NB4 (cell line): ENCODE measurements around the gene DCHS1.

ENCODE experiments used
- DNase-seq: peaks from one replicate; pipeline ENCODE4 v3.0.0; 2010; ENCODE audit warnings: low read depth
- H3K4me3 ChIP-seq: one replicate; pipeline ENCODE4 v1.5.1; 2011; ENCODE audit warnings: mild to moderate bottlenecking, low read depth, low read length, moderate library complexity
- MYC ChIP-seq: IDR thresholded peaks from 2 replicates; pipeline ENCODE4 v1.6.1; 2011; ENCODE audit warnings: low read depth, low read length
- POLR2A ChIP-seq: IDR thresholded peaks from 2 replicates; pipeline ENCODE4 v1.6.1; 2011; ENCODE audit warnings: mild to moderate bottlenecking; ENCODE audit not compliant: insufficient read length; ENCODE audit errors: extremely low read depth
- TF ChIP-seq, protein P1 (sequence below): IDR thresholded peaks from one replicate; pipeline ENCODE4 v1.5.1; 2012; ENCODE audit warnings: low read depth, low read length
- TF ChIP-seq, protein P2 (sequence below): IDR thresholded peaks from 2 replicates; pipeline ENCODE4 v1.6.1; 2011; ENCODE audit warnings: low read depth, low read length

The DCHS1 gene

DNA sequence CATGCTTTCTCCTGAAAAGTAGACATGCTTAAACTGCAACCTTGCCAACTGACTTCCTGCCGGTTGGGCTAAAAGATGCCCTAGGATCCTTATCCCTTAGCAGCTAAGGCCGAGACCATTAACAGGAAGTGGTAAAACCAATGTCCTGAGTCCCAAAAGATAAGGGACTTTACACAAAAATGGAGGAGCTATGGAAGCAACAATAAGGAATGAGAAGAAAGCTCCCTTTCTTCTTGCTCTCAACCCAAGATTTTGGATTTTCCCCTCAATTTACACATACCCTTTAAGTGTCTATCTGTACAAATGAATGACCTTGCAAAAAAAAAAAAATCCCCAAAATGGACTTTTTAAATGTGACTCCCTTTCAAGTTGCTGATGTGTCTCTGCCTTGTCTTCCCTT is 16.4 kb upstream of the DCHS1 start:
- H3K4me3 ChIP-seq, result no peak overlapping the region
- TF ChIP-seq, protein P1, sequence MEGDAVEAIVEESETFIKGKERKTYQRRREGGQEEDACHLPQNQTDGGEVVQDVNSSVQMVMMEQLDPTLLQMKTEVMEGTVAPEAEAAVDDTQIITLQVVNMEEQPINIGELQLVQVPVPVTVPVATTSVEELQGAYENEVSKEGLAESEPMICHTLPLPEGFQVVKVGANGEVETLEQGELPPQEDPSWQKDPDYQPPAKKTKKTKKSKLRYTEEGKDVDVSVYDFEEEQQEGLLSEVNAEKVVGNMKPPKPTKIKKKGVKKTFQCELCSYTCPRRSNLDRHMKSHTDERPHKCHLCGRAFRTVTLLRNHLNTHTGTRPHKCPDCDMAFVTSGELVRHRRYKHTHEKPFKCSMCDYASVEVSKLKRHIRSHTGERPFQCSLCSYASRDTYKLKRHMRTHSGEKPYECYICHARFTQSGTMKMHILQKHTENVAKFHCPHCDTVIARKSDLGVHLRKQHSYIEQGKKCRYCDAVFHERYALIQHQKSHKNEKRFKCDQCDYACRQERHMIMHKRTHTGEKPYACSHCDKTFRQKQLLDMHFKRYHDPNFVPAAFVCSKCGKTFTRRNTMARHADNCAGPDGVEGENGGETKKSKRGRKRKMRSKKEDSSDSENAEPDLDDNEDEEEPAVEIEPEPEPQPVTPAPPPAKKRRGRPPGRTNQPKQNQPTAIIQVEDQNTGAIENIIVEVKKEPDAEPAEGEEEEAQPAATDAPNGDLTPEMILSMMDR, result no peak
- TF ChIP-seq, protein P2, sequence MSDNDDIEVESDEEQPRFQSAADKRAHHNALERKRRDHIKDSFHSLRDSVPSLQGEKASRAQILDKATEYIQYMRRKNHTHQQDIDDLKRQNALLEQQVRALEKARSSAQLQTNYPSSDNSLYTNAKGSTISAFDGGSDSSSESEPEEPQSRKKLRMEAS, result no peak
- no peak for TF ChIP-seq MYC
- TF ChIP-seq POLR2A, result no peak

DNA sequence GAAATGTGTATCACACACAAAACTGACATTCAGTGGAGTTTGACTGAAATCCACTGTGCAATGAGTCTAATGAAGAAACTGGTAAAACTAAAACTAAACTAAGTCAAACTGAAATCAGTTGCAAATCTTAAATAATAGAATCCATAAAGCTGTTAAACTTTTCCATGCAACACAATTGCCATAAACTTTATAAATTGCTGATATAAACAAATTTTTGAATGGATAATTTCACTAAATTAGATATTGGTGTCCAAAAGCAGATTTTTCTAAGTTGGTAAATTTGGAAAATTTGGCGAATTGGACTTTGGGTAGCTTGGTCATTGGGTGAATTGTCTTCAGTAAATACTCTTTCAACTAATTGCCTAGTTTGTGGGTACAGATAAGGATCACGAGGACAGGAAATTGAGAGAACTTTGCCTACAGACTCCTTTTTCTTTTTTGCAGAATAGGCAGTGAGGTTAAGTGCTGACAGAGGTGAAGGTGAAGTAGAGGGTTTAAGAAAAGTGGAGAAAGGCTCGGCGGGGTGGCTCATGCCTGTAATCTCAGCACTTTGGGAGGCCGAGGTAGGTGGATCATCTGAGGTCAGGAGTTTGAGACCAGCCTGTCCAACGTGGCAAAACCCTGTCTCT is 14.7 kb upstream of the DCHS1 start:
- DNase-seq, result no peak
- TF ChIP-seq, protein P2, result no peak
- TF ChIP-seq POLR2A (no peak), MYC (no peak)
- TF ChIP-seq, protein P1, result no peak
- H3K4me3 ChIP-seq, result no peak overlapping the region

More for the DNA sequence above, 16.4 kb upstream of the DCHS1 start:
- no peak for DNase-seq

DNA sequence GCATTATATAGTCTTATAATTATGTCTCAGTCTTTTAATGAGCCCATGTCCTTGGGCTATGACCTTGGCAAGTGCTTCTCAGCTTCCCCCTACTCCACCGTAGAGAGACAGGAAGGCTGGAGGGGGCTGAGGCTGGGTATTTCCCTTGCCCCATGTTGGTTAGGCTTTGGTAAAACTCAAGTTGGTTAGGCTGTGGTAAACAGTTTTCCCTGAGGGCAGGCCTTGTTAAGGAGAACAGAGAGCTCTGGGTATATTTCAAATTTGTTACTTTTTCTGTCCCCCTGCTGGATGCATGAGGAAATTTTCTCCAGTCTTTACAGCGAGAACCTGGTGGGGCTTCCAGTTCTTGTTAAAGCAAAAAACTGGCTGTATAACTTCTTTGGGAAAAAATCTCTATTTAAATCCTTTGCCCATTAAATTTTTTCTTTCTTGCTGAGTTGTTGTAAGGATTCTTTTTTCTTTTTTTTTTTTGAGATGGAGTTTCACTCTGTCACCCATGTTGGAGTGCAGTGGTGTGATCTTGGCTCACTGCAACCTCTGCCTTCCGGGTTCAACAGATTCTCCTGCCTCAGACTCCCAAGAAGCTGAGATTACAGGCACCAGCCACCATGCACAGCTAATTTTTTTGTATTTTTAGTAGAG is 12.2 kb upstream of the DCHS1 start:
- no peak overlapping the region for H3K4me3 ChIP-seq
- TF ChIP-seq, protein P2, result no peak
- TF ChIP-seq, protein P1, result peak; percentile 41
- DNase-seq, result peak; percentile 86

DNA sequence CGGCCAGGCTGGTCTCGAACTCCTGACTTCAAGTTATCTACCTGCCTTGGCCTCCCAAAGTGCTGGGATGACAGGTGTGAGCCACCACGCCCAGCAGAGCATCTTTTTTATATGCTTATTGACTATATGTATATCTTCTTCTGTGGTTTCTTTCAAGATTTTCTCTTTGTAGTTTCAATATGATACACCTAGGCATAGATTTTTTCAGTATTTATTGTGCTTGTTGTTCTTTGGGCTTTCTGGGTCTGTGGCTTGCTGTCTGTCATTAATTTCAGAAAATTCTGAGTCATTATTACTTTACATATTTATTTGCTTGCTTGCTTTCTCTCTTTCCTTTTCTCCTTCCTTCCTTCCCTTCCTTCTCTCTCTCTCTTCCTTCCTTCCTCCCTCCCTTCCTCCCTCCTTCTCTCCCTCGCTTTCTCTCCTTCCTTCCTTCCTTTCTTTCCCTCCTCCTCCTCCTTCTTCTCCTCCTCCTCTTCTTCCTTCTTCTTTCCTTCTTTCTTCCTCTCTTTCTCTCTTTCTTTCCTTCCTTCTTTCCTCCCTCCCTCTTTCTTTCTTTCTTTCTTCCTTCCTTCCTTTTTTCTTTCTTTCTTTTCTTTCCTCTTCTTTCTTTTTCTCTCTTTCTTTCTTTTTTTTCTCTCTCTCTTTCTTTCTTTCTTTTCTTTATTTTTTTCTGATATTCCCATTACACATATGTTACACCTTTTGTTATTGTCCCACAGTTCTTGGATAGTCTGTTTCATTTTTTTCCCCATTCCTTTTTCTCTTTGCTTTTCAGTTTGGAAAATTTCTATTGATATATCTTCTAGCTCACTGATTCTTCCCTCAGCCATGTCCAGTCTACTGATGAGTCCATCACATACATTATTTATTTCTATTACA is 10.9 kb upstream of the DCHS1 start:
- no peak overlapping the region for H3K4me3 ChIP-seq
- no peak for TF ChIP-seq MYC
- TF ChIP-seq, protein P1, result no peak
- no peak for TF ChIP-seq POLR2A
- TF ChIP-seq, protein P2, result no peak
- DNase-seq, result no peak

DNA sequence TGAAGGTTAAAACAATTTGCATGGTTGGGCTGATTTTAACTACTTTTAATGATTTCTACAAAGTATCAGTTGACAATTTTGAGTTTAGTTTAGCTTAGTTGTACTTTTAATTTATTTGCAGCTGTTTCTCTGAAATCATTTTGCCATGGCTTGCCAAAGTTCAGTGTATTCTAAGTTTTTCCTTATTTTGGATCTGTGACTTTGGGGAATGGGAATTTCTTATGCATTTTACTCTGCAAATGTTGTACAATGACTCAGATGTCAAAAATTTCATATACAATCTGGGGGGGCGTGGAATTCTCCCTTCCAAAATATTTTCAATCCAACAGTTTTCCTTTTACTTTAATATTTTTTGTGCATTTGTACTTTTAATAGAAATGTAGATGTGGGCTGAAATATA is 8.9 kb upstream of the DCHS1 start:
- TF ChIP-seq POLR2A, result no peak
- TF ChIP-seq, protein P2, result no peak
- TF ChIP-seq MYC, result no peak
- TF ChIP-seq, protein P1, result no peak
- H3K4me3 ChIP-seq, result no peak overlapping the region
- no peak for DNase-seq
